Breast epithelium (tissue), 4 donors: ENCODE measurements around the gene PRRC2B. TPM values are rescaled to one million over a fixed set of nuclear protein-coding genes. Genes with fewer than 3 reads are reported as not detected.

Experiments
- DNase-seq, 2 donors: peaks; one replicate each; pipeline ENCODE4 v3.0.0-alpha.2; 2019; ENCODE audit warnings: low spot score in 2 of 2
- H3K27ac ChIP-seq, 2 donors: fragments of 200-600 bp; sonication (generic) in 1 of 2; one replicate each; pipeline ENCODE4 v1.5.1; 2016 to 2019; ENCODE audit warnings: mild to moderate bottlenecking in 1 of 2
- H3K27me3 ChIP-seq, 2 donors: fragments of 200-600 bp; sonication (generic) in 1 of 2; one replicate each; pipeline versions ENCODE4 v1.5.1 to v1.6.0; 2017 to 2019; ENCODE audit warnings: control low read depth in 1 of 2, mild to moderate bottlenecking in 1 of 2
- H3K36me3 ChIP-seq: fragments of 200-600 bp; one replicate; pipeline ENCODE4 v1.5.1; 2019
- H3K4me1 ChIP-seq, 2 donors: fragments of 200-600 bp; sonication (generic); one replicate each; pipeline ENCODE4 v1.5.1; 2016 to 2019; ENCODE audit warnings: control low read depth in 1 of 2
- H3K4me3 ChIP-seq, 3 donors: fragments of 200-600 bp; sonication (generic); 1 replicate in 2 of 3; 2 replicates in 1 of 3; pipeline ENCODE4 v1.5.1; 2016 to 2019; ENCODE audit warnings: mild to moderate bottlenecking in 3 of 3, moderate library complexity in 2 of 3
- H3K9me3 ChIP-seq, 2 donors: fragments of 200-600 bp; sonication (generic) in 1 of 2; one replicate each; pipeline ENCODE4 v1.5.1; 2016 to 2019; ENCODE audit warnings: control low read depth in 1 of 2
- POLR2A ChIP-seq: fragments of 450-650 bp; IDR thresholded peaks from one replicate; pipeline ENCODE4 v1.6.1; 2016; ENCODE audit warnings: antibody characterized with exemption, mild to moderate bottlenecking, moderate library complexity
- POLR2AphosphoS5 ChIP-seq, 3 donors: sonication (generic); formaldehyde crosslinking; IDR thresholded peaks; one replicate each; pipeline ENCODE4 v1.6.1; 2017; ENCODE audit warnings: antibody characterized with exemption in 3 of 3
- intact Hi-C: fragments of 100-400 bp; cut with DNase I; formaldehyde crosslinking; loops from one replicate; pipeline ENCODE4 v1.15.1; 2023; ENCODE audit warnings: low total_unique reads
- total RNA-seq, 3 donors: library from RNA; depleted of rRNA; stranded (reverse); fragments of >200 nt; gene quantifications; one replicate each; pipeline ENCODE4 v1.1.0, GENCODE V29; 2016
- TF ChIP-seq, protein P1 (sequence below), 3 donors: fragments of 450-650 bp; IDR thresholded peaks; one replicate each; pipeline ENCODE4 v1.5.1; 2016 to 2017; ENCODE audit warnings: antibody characterized with exemption in 3 of 3, mild to moderate bottlenecking in 3 of 3, moderate library complexity in 3 of 3

The PRRC2B gene
- total RNA-seq, 3 donors from 2014 or later, result 95.9 to 143 (median 102) TPM

DNA sequence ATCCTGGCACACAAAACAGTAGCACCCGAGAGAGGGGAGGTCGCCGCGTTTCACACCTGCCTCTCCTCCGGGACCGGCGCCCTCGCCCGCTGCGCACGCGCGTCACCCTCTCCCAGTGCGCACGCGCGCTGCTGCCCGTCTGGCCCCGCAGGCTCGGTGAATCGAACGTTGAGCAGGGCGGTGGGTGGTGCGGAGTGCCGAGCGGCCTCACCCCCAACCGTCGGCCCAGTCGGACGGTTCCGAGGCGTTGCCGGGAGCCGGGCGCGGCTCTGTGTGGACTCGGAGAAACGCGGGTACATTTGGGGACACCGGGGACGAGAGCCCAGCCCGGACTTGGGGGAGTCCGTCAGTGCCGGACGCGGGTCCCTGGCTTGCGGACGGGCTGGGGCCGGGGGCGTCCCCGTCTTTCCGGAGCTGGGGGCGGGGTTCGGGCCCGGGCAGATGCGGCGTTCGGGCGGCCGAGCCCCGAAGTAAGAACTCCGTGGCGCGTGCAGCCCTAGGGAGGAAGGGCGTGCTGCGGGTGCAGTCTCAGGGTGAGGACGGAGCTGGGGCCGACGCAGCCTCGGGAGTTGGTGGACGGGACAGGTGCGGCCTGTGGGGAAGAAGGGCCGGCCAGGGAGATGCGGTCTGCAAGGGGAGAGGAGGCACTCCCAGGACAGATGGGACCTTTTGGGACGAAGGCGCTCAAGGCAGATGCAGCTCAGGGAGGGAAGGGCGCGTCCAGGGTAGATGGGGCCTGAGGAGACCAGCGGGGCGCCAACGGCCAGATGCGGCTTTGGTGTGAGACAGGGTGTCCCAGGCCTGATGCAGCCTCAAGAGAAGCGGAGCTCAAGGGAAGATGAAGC, 109.1 kb downstream of the PRRC2B start, which contains the start of gene POMT1:
TSS of gene POMT1 (plus strand) at position 138 of the 845 bp plus-strand sequence. CDS start 1,301 bp downstream, outside the sequence.
- intact Hi-C loops, result no loop called here
- no peaks in the 10 kb centered on the region for H3K27me3 ChIP-seq
- TF ChIP-seq POLR2A (no peak), POLR2AphosphoS5 (IDR thresholded peaks at IDR 0.05) (peak in 2 of 3 donors; percentile 30 to 37)
- H3K4me1 ChIP-seq, result peaks cover 0 to 9% of the 10 kb centered on the region in 2 donors
- peak within 1 kb of the TSS; percentile 77 to 85 for H3K27ac ChIP-seq
- no peaks in the 10 kb centered on the region for H3K9me3 ChIP-seq
- peaks cover 5% of the 10 kb centered on the region for H3K36me3 ChIP-seq
- DNase-seq, result peak; percentile 76 to 79
- H3K4me3 ChIP-seq, result peak within 1 kb of the TSS; percentile 68 to 100 (median 92)

DNA sequence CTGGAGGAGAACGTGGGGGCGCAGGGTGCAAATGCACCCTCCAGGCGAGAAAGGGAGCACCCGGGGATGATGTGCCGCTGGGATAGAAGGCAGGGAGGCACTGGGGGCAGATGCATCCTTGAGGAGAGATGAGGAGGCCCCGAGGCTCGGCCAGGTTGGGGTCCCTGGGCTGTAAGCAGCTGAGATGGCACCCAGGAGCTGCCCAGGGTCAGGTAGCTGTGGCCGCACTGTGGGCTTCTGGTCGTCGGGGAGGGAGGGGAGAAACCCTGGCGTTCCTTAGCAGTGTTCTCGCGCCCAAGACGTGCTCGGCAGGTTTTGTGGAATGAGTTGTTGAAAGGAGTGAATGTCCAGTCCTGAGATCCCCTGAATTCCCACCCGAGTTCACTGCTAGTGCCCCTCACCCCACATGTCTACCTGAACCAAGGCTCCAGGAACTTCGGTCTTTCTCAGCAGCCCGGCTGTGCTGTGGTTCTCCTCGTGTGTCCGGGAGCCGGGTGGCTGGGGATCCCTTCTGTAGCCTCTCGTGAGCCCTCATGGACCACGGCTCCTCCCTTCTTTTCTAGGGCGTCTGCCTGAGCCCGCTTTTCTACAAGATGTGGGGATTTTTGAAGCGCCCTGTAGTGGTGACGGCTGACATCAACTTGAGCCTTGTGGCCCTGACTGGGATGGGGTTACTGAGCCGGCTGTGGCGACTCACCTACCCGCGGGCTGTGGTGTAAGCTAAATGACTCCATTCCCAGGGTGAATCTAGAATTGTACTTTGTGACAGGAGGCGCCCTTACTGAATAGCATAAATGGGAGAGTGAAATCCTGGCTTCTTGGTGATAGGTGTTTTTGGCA, 110.0 kb downstream of the PRRC2B start:
- Histone ChIP-seq H3K27ac (peak overlapping the region in 1 of 2 donors; percentile 85), H3K4me1 (peaks cover 0 to 9% of the 10 kb centered on the region in 2 donors), H3K9me3 (no peaks in the 10 kb centered on the region), H3K36me3 (no peaks in the 10 kb centered on the region), H3K27me3 (no peaks in the 10 kb centered on the region), H3K4me3 (peak overlapping the region; percentile 68 to 100 (median 92))
- intact Hi-C loops, result no loop called here
- no peak for DNase-seq
- TF ChIP-seq, protein P1, sequence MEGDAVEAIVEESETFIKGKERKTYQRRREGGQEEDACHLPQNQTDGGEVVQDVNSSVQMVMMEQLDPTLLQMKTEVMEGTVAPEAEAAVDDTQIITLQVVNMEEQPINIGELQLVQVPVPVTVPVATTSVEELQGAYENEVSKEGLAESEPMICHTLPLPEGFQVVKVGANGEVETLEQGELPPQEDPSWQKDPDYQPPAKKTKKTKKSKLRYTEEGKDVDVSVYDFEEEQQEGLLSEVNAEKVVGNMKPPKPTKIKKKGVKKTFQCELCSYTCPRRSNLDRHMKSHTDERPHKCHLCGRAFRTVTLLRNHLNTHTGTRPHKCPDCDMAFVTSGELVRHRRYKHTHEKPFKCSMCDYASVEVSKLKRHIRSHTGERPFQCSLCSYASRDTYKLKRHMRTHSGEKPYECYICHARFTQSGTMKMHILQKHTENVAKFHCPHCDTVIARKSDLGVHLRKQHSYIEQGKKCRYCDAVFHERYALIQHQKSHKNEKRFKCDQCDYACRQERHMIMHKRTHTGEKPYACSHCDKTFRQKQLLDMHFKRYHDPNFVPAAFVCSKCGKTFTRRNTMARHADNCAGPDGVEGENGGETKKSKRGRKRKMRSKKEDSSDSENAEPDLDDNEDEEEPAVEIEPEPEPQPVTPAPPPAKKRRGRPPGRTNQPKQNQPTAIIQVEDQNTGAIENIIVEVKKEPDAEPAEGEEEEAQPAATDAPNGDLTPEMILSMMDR (IDR thresholded peaks at IDR 0.05), result no peak

DNA sequence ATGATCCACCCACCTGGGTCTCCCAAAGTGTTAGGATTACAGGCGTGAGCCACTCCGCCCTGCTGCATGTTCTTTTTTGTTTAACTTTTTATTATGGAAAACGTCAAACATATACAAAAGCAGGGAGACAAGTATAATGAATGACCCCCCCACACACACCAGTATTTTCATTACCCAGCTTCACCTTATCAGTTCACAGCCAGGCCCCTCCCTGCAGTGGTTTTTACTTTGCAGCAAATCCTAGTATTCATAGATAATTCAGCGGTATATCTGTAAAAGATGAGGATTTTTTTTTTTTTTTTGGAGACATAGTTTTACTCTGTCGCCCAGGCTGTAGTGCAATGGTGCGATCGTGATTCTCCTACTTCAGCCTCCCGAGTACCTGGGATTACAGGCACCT, 111.1 kb downstream of the PRRC2B start:
- Histone ChIP-seq H3K27me3 (no peaks in the 10 kb centered on the region), H3K36me3 (no peaks in the 10 kb centered on the region), H3K27ac (no peak overlapping the region), H3K4me3 (no peak overlapping the region), H3K4me1 (peaks cover 0 to 9% of the 10 kb centered on the region in 2 donors), H3K9me3 (no peaks in the 10 kb centered on the region)
- no peak for DNase-seq
- intact Hi-C loops, result no loop called here
- TF ChIP-seq POLR2A (no peak), POLR2AphosphoS5 (IDR thresholded peaks at IDR 0.05) (no peak)
- TF ChIP-seq, protein P1 (IDR thresholded peaks at IDR 0.05), result no peak

DNA sequence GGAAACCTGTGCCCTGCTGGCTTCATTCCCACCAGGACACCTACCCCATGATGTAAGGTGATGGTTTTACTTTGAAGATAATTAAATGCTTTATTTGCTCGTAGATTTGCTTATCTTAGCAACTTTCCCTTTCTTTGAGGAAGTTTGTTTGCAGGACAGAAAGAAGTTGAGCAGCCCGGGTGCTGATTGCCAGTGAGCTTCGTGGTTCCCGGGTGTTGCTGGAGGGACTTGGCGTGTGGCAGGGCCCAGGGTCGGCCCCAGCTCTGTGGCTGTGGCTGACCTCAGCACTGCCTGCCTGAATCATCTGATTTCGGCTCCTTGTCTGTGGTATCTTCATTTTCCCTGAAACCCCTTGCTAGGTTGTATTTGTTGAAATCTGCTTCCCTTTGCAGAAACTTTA, 117.5 kb downstream of the PRRC2B start:
- Histone ChIP-seq H3K27me3 (no peaks in the 10 kb centered on the region), H3K4me3 (no peak overlapping the region), H3K36me3 (no peaks in the 10 kb centered on the region), H3K4me1 (no peaks in the 10 kb centered on the region), H3K9me3 (no peaks in the 10 kb centered on the region), H3K27ac (no peak overlapping the region)
- intact Hi-C loops, result no loop called here
- no peak for TF ChIP-seq POLR2AphosphoS5 (IDR thresholded peaks at IDR 0.05)
- TF ChIP-seq POLR2A, result no peak
- TF ChIP-seq, protein P1 (IDR thresholded peaks at IDR 0.05), result no peak
- no peak for DNase-seq

DNA sequence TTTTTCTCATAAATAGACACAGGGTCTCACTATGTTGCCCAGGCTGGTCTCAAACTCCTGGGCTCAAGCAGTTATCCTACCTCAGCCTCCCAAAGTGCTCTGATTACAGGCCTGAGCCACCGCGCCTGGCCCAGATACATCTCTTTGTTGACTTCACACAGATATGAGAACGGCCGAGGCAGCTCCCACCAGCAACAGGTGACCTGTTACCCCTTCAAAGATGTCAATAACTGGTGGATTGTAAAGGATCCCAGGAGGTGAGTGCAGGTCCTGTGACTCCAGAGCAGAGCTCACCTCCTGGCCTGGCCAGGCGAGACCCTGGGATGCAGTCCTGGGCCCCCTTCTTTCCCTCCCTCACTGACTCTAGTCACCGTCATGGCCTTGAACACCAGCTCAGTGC, 118.0 kb downstream of the PRRC2B start:
- Histone ChIP-seq H3K36me3 (no peaks in the 10 kb centered on the region), H3K4me3 (no peak overlapping the region)

More for the DNA sequence above, 118.0 kb downstream of the PRRC2B start:
- DNase-seq, result no peak
- Histone ChIP-seq H3K4me1 (no peaks in the 10 kb centered on the region), H3K27ac (no peak overlapping the region), H3K27me3 (no peaks in the 10 kb centered on the region), H3K9me3 (no peaks in the 10 kb centered on the region)
- TF ChIP-seq POLR2AphosphoS5 (IDR thresholded peaks at IDR 0.05), result no peak
- intact Hi-C loops, result no loop called here
